ENCODE data around the gene EPHB1. TPM values are rescaled to one million over a fixed set of nuclear protein-coding genes. Genes with fewer than 3 reads are reported as not detected.

Gene EPHB1
- total RNA-seq, 1 experiment from 2014 or later: 0.73 TPM

GRCh38 chr3:135137296-135137695 is 342.2 kb downstream of the EPHB1 start:
- Mint-ChIP-seq H3K4me3 (ENCODE audit: low read depth, unreplicated experiment) (no peak overlapping the region), H3K27me3 (ENCODE audit: unreplicated experiment) (peaks cover 16% of the 10 kb centered on the region), H3K36me3 (ENCODE audit: insufficient read depth, unreplicated experiment) (no peaks in the 10 kb centered on the region), H3K9me3 (ENCODE audit: low read depth, unreplicated experiment) (no peaks in the 10 kb centered on the region), H3K27ac (ENCODE audit: unreplicated experiment) (no peak overlapping the region), H3K4me1 (ENCODE audit: low read depth, unreplicated experiment) (no peaks in the 10 kb centered on the region)
- CTCF ChIA-PET: no interaction called here
- BruUV-seq (replicated peaks): no TSS peak
- intact Hi-C loops (cut with micrococcal nuclease; ENCODE audit: unreplicated experiment): no loop called here
- TF ChIP-seq CTCF (IDR thresholded peaks at IDR 0.05; ENCODE audit: unreplicated experiment): no peak
- no peak for DNase-seq

- intact Hi-C loops (cut with micrococcal nuclease; ENCODE audit: unreplicated experiment): no loop called here
- BruUV-seq (replicated peaks): no TSS peak
These were observed 343.7 kb downstream of the EPHB1 start for GRCh38 chr3:135138776-135139175.

GRCh38 chr3:135140591-135140990 is 345.5 kb downstream of the EPHB1 start:
- intact Hi-C loops (cut with micrococcal nuclease; ENCODE audit: unreplicated experiment): no loop called here
- CTCF ChIA-PET: no interaction called here
- Mint-ChIP-seq H3K27me3 (ENCODE audit: unreplicated experiment) (peaks cover 12% of the 10 kb centered on the region), H3K9me3 (ENCODE audit: low read depth, unreplicated experiment) (peaks cover 2% of the 10 kb centered on the region), H3K4me1 (ENCODE audit: low read depth, unreplicated experiment) (no peaks in the 10 kb centered on the region), H3K27ac (ENCODE audit: unreplicated experiment) (no peak overlapping the region), H3K36me3 (ENCODE audit: insufficient read depth, unreplicated experiment) (no peaks in the 10 kb centered on the region), H3K4me3 (ENCODE audit: low read depth, unreplicated experiment) (no peak overlapping the region)
- no peak for DNase-seq
- no peak for TF ChIP-seq CTCF (IDR thresholded peaks at IDR 0.05; ENCODE audit: unreplicated experiment)
- no TSS peak for BruUV-seq (replicated peaks)

More at GRCh38 chr3:135138776-135139175, 343.7 kb downstream of the EPHB1 start:
- CTCF ChIA-PET: interaction anchor here (0.6 kb wide), 1 partner anchor 500 kb away, joined by 5 read pairs; no protein-coding TSS in a partner anchor
- no peak for TF ChIP-seq CTCF (IDR thresholded peaks at IDR 0.05; ENCODE audit: unreplicated experiment)
- H3K27ac Mint-ChIP-seq (ENCODE audit: unreplicated experiment): no peak overlapping the region
- H3K36me3 Mint-ChIP-seq (ENCODE audit: insufficient read depth, unreplicated experiment): no peaks in the 10 kb centered on the region
- H3K9me3 Mint-ChIP-seq (ENCODE audit: low read depth, unreplicated experiment): peaks cover 2% of the 10 kb centered on the region
- H3K27me3 Mint-ChIP-seq (ENCODE audit: unreplicated experiment): peaks cover 25% of the 10 kb centered on the region
- no peaks in the 10 kb centered on the region for H3K4me1 Mint-ChIP-seq (ENCODE audit: low read depth, unreplicated experiment)
- no peak overlapping the region for H3K4me3 Mint-ChIP-seq (ENCODE audit: low read depth, unreplicated experiment)
- no peak for DNase-seq

- H3K36me3 Mint-ChIP-seq (ENCODE audit: insufficient read depth, unreplicated experiment): no peaks in the 10 kb centered on the region
- no peak overlapping the region for H3K4me3 Mint-ChIP-seq (ENCODE audit: low read depth, unreplicated experiment)
- H3K9me3 Mint-ChIP-seq (ENCODE audit: low read depth, unreplicated experiment): peaks cover 2% of the 10 kb centered on the region
- H3K4me1 Mint-ChIP-seq (ENCODE audit: low read depth, unreplicated experiment): no peaks in the 10 kb centered on the region
- CTCF ChIA-PET: no interaction called here
- H3K27me3 Mint-ChIP-seq (ENCODE audit: unreplicated experiment): peaks cover 12% of the 10 kb centered on the region
- DNase-seq: no peak
- intact Hi-C loops (cut with micrococcal nuclease; ENCODE audit: unreplicated experiment): no loop called here
- H3K27ac Mint-ChIP-seq (ENCODE audit: unreplicated experiment): no peak overlapping the region
- no peak for TF ChIP-seq CTCF (IDR thresholded peaks at IDR 0.05; ENCODE audit: unreplicated experiment)
- no TSS peak for BruUV-seq (replicated peaks)
These were observed 346.1 kb downstream of the EPHB1 start for GRCh38 chr3:135141160-135141559.

Data from Calu3 (cell line).